Glomerular visceral epithelial cell (primary cell): ENCODE measurements around the gene OR11H7.
"Not testable (repeated sequence)": the region's sequence is repeated elsewhere in the genome, so short reads cannot be mapped to it uniquely, and the experiment has no call there.

Source experiments
- DNase-seq: peaks from one replicate; pipeline ENCODE4 v3.0.0-alpha.2; 2016; ENCODE audit errors: extremely low spot score

Gene OR11H7

DNA sequence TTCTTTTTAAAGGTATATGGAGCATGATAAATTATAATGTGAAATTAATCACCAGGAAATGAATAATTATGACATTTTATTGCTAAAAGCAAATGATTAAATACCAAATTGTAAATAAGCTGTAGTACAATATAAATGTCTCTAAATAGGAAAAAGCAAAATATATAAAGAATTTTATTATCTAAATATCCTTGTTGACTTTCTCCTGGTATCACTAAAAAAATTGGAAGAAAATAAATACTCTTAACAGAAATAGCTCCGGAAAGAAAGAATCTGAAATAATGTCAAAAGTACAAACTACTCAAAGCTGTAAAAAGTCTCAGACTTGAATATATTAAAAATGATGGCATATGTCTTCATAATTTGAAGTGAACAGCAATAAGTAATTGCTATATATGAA, at the start of gene OR11H7:
TSS of gene OR11H7 (plus strand) at position 301 of the 400 bp plus-strand sequence.
- no peak for DNase-seq

DNA sequence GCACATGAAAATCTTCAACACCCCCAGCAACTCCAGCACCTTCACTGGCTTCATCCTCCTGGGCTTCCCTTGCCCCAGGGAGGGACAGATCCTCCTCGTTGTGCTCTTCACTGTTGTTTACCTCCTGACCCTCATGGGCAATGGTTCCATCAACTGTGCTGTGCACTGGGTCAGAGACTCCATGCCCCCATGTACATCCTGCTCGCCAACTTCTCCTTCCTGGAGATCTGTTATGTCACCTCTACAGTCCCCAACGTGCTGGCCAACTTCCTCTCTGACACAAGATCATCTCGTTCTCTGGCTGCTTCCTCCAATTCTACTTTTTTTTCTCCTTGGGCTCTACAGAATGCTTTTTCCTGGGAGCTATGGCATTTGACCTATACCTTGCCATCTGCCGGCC, 49.6 kb upstream of the OR11H7 start:
- no peak for DNase-seq

- DNase-seq, result no peak
These were observed 48.9 kb upstream of the OR11H7 start for GRCh38 chr14:20179880-20180279.

GRCh38 chr14:20180486-20180885, 48.3 kb upstream of the OR11H7 start:
- no peak for DNase-seq

DNA sequence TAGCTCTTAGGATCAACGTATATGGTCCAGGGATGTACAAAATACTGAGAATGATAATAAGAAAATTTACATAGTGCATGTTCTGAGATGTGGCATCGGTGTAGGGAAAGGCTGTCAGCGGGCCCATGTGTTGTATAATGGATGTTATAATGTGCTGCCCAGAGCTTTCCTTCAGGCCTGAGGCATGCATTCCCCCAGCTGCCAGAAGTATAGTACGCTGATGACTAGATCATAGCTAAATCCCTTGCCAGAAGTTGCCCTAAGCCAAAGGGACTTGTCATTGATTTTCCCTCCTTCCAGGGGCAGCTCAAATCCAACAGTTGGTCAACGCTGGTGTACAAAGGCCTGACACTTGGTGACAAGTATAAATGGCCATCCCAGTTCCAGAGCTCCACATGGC, 44.6 kb upstream of the OR11H7 start:
- DNase-seq, result no peak

DNA sequence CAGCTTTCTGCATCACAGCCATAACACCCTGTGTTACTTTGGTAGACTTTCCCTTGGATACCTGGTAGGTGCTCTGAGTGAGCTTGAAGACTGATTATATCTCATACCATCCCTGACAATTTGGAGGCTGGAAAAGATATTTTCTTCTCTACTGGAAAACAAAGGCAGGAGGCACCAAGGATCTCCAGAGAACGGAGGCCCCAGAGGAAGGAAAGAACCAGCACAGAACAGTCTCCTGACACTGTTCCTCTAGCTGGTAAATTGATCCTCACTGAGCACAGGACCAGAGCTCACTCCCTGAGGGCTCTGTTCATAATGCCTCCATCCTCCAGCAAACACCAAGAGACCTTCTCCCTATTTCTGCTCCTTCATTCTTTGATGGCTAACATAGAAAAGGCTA, 38.2 kb upstream of the OR11H7 start, which contains the start of gene OR11G2:
TSS of gene OR11G2 (plus strand) at position 301 of the 400 bp plus-strand sequence. CDS start 6,542 bp downstream, outside the sequence.
- DNase-seq, result no peak

- no peak for DNase-seq
These were observed 37.4 kb upstream of the OR11H7 start for GRCh38 chr14:20191396-20191795.

DNA sequence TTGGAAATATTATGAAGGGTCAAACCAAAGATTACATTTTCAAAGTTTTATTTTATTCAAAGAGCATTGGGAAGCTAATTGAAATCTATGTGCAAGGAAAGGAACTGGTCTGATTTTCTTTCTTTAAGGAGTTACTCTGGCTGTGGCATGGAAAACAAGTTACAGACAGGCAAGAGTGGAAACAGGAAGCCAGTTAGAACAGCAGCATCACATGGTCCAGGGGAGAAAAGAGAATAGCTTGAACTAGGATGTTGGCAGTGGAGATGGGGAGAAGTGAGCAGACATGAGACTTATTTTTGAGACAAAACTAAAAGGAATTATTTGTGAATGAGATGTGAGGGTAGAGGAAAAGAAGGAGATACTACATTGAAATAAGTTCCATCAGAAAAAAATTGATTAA, 34.7 kb upstream of the OR11H7 start:
- DNase-seq, result no peak

- DNase-seq, result not testable (repeated sequence)
These were observed 33.6 kb upstream of the OR11H7 start for GRCh38 chr14:20195170-20195569.

- DNase-seq, result no peak
These were observed 32.9 kb upstream of the OR11H7 start for GRCh38 chr14:20195911-20196310.

- no peak for DNase-seq
These were observed 31.3 kb upstream of the OR11H7 start for GRCh38 chr14:20197459-20197858.

DNA sequence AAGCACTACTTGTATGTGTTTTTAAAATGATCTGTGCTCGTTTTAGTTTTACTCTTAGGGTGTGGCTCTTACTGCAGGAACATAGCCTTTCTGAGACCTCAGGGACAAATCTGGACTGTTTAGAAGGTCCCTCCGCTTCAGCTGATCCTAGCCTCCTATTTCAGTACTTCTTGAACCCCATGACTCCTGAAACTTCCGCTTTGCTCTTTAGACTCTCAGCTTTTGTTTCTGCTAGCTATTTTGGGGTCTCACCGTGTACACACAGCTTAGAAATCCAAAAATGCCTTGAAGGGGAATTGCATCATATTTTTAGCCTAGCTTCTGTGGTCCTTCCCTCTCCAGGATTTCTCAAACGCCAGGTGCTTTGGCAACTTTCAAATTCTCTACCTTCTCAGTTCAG, 29.8 kb upstream of the OR11H7 start:
- no peak for DNase-seq

DNA sequence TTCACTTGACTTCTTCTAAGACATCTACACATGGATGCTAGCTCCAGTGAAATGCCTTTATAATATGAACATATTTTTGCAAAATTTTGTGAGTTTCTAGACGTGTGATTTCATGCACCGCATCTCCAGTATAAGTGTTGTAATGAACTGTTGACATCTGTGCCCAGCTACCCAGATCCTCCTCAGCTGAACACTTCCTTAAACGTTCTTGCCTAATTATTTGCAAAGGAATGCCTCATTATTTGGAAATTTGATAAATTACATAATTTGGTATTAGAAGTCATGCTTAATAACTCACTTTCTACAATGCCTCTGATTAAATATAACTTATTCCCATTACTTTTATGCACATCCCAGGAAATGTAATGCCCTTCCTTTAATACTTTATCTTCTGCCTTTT, 24.1 kb upstream of the OR11H7 start:
- no peak for DNase-seq

DNA sequence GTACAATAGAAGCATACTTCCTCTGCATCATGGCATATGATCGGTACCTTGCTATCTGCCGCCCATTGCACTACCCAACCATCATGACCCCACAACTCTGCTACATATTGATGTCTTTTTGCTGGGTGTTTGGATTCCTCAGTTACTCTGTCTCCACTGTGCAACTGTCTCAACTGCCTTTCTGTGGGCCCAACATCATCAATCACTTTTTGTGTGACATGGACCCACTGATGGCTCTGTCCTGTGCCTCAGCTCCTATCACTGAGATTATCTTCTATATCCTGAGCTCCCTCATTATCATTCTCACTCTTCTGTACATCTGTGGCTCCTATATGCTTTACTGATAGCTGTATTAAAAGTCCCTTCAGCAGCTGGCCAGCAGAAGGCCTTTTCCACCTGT, 19.2 kb upstream of the OR11H7 start:
- no peak for DNase-seq

- DNase-seq, result not testable (repeated sequence)
These were observed 16.4 kb upstream of the OR11H7 start for GRCh38 chr14:20212406-20212805.

GRCh38 chr14:20215196-20215595, 13.6 kb upstream of the OR11H7 start:
- DNase-seq, result no peak

GRCh38 chr14:20219033-20219432, 9.7 kb upstream of the OR11H7 start:
- DNase-seq, result no peak

DNA sequence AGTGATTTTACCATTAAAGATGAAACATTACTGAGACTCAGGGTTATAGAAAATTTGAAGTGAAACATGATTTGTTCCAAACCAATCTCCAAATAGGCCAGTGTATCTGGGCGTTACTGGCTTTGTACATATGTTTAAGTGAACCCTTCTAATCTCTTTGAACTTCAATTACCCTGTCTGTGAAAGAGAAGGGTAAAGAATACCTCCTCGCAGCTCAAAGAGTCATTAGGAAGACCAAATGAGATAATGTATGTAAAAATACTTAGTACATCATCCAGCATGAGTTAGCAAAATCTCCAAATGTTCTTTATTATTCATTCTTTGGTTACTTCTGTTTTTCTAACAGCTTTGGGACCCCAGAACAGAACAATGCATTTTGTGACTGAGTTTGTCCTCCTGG, 5.4 kb upstream of the OR11H7 start, which contains the start of gene OR11H6:
TSS of gene OR11H6 (plus strand) at position 301 of the 400 bp plus-strand sequence. CDS start at position 301, 0 bp downstream.
- DNase-seq, result no peak

- DNase-seq, result not testable (repeated sequence)
These were observed 6.6 kb downstream of the OR11H7 start for GRCh38 chr14:20235415-20235814.

- DNase-seq, result no peak
These were observed 19.0 kb downstream of the OR11H7 start for GRCh38 chr14:20247646-20248246.

- peak; percentile 54 for DNase-seq
These were observed 33.9 kb downstream of the OR11H7 start for GRCh38 chr14:20262642-20263128.

- DNase-seq, result not testable (repeated sequence)
These were observed 35.6 kb downstream of the OR11H7 start for GRCh38 chr14:20264361-20264760.

DNA sequence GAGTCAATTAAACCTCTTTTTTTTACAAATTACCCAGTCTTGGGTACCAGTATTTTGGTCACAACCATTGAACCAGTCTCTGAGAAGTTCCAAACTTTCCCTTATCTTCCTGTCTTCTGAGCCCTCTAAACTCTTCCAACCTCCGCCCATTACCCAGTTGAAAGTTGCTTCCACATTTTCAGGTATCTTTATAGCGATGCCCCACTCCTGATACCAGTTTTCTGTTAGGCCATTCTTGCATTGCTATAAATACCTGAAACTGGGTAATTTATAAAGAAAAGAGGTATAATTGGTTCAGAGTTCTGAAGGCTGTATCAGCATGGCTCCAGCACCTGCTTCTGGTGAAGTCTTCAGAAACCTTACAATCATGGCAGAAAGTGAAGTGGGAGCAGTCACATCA, 45.3 kb downstream of the OR11H7 start:
- DNase-seq, result no peak

GRCh38 chr14:20277409-20277808, 48.6 kb downstream of the OR11H7 start:
- DNase-seq, result no peak
